ENCODE measurements around the gene CERT1.

GRCh38 chr5:75446068-75446467, 65.4 kb downstream of the CERT1 start:
- no peak for TF ChIP-seq POLR2AphosphoS5 (IDR thresholded peaks at IDR 0.05)
- no peak for TF ChIP-seq POLR2A (IDR thresholded peaks at IDR 0.05)
